Fibroblast of lung (primary cell): ENCODE measurements around the gene RNF150.

Experiments
- EZH2 ChIP-seq: IDR thresholded peaks from 2 replicates; pipeline ENCODE4 v1.5.1; 2012; ENCODE audit warnings: low read length, control low read depth, mild to moderate bottlenecking; ENCODE audit errors: missing control alignments
- TF ChIP-seq, protein P1 (sequence below), 2 donors: IDR thresholded peaks in 1 of 2; conservative IDR thresholded peaks in 1 of 2; 1 replicate in 1 of 2; 2 replicates in 1 of 2; pipeline ENCODE4 v1.5.1; 2011 to 2012; ENCODE audit warnings: low read length in 2 of 2, control low read depth in 1 of 2, inconsistent platforms in 1 of 2, low read depth in 1 of 2, mild to moderate bottlenecking in 1 of 2

DNA sequence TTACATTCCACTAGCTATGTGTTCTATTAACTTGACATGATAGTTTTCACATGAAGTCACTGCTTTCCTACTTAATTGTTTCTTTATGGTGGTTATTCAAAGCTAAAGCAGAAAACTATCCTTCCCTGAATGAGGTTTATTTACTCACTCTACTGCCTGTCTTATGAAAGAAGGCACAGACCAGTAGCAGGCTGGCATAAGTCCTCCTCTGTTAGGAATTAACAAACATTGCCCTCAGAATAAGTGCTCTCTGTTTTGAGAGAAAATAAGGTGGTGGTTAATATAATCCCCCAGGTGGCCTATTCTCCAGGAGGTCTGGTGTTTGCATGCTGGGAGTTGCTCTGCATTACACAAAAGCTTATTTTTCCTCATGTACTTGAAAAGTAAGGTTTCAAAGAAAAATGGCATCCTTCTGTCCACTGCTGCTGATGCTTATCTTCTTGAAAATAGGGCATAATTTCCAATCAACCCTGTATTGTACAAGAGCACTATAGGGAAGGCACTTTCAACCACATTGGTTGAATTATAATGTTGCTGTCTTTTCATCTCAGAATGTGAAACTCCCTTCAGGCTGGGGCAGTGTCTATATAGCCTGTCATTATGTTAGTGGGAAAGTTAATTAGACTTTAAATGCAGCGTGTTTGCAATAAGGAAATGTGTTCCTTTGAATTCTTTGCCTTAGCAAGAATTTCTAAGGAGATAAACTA, 257.4 kb downstream of the RNF150 start:
- TF ChIP-seq, protein P1, sequence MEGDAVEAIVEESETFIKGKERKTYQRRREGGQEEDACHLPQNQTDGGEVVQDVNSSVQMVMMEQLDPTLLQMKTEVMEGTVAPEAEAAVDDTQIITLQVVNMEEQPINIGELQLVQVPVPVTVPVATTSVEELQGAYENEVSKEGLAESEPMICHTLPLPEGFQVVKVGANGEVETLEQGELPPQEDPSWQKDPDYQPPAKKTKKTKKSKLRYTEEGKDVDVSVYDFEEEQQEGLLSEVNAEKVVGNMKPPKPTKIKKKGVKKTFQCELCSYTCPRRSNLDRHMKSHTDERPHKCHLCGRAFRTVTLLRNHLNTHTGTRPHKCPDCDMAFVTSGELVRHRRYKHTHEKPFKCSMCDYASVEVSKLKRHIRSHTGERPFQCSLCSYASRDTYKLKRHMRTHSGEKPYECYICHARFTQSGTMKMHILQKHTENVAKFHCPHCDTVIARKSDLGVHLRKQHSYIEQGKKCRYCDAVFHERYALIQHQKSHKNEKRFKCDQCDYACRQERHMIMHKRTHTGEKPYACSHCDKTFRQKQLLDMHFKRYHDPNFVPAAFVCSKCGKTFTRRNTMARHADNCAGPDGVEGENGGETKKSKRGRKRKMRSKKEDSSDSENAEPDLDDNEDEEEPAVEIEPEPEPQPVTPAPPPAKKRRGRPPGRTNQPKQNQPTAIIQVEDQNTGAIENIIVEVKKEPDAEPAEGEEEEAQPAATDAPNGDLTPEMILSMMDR (conservative IDR thresholded peaks at IDR 0.05 in 1 of 2, IDR thresholded peaks at IDR 0.05 in 1 of 2; ENCODE audit: low read depth in 1 of 2, low read length in 2 of 2): no peak
- TF ChIP-seq EZH2: no peak
